ENCODE data around the gene DSCAM.
A peak's percentile ranks its signal among the peaks of the same experiment; 100 is the strongest.

DSCAM gene

GRCh38 chr21:40839521-40839920, 7.4 kb downstream of the DSCAM start:
- no peak for DNase-seq

DNA sequence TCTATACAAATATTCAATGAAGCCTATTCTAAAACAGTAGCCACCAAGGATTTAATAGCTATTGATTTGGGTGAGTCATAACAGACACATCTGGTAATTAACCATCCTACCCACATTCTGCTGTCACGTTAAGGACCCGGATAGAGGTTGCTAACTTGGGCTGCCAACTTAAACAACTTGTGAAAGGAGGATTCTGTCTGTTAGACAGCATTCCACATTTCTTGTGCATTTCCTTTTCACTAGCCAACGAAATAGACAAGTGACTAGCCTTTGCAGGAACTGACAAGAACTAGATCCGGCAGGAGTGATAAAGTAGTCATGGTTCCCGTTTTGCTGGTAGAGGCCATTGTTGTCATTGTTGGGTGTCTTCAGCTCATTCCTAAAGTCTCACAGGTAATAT, 9.5 kb downstream of the DSCAM start:
- no peak for DNase-seq

GRCh38 chr21:40835184-40835694, 11.7 kb downstream of the DSCAM start:
- DNase-seq = no peak

DNA sequence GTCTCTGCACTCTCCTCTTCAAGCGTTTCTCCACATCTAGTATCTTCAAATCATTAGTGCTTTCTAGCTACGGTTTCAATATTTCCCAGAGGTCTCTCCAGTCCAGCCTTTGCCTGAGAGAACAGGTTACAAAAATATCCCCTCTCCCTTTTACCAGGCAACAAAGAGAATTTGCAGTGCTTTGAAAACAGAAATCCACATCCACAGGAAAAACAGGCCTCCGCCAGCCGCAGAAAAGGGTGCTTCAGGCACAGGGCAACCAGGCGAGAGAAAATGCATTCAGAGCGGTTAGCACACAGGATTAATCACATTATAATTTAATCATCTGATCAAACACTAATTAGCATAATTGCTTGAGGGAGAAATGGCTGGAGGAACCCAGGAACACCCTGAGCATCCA, 13.8 kb downstream of the DSCAM start:
- DNase-seq = no peak

DNA sequence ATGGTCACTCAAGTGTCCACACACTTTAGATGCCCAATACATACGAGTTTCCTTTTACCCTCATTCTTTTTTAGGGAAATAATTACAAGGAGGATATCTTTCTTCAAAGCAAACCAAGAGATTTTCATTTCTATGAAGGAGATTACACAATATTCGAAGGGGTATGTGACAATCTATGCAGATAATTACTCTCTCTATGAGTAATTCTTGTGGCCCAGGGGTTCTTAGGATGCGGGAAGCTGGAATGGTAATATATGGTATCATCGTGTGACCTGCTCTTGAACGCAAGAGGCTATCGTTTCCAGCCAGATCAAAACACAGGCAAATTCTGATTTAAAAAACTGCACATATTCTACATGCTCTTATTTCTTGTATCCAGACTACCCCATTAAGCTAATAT, 14.6 kb downstream of the DSCAM start:
- no peak for DNase-seq

DNA sequence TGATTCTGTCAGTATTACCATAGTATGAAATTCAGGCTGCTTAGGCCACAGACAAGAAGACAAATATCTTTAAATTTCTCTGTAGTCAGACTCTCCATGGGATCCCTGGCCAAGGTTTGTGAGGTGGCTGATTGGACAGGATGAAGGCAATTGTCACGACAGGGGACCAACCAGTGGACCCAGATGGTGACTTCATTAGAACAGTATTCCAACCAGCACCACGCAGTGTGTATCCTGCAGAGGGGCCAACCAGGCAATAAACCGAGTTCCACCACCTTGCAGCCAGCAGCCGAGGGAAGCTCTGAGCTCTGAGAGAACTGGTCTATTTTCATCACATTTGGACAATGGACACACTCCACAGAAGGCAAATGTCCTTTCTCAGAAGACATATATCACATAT, 16.1 kb downstream of the DSCAM start:
- no peak for DNase-seq

DNA sequence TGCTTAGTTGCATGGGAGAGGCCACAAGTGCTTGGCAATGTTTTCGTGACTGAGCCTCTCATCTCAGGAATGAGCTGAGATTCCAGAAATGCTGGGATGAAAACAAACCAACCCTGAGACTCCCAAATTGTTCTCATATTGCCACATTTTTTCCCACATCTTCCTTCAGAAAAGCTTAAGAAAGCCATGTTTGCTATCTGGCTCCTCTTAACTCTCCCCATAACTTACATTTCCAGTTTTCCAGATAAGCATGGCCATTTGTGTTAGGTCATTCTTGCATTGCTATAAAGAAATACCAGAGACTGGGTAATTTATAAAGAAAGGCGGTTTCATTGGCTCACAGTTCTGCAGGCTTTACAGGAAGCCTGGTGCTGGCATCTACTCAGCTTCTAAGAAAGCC, 17.2 kb downstream of the DSCAM start:
- no peak for DNase-seq

GRCh38 chr21:40829308-40829707, 17.6 kb downstream of the DSCAM start:
- DNase-seq = no peak

GRCh38 chr21:40827509-40827908, 19.4 kb downstream of the DSCAM start:
- no peak for DNase-seq

- DNase-seq = no peak
Observed at GRCh38 chr21:40819071-40819900, 27.7 kb downstream of the DSCAM start.

DNA sequence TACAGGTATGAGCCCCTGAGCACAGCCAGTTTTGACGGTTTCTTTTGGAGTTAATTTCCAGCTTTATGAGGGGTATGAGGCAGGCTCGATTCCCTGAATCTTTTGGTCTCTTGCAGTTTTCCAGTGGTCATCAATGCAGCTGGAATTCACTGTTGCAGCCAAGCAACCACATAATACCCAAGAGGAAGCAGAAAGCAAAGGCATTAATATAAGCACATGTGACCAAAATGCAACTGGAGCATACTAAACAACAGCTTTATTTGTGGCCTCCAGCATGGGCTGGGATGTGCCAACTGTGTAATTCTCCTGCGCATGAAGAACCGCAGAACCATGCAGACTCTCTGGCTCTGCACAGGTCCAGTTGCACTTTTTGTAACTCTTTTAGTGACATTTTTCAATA, 33.0 kb downstream of the DSCAM start:
- DNase-seq = no peak

DNA sequence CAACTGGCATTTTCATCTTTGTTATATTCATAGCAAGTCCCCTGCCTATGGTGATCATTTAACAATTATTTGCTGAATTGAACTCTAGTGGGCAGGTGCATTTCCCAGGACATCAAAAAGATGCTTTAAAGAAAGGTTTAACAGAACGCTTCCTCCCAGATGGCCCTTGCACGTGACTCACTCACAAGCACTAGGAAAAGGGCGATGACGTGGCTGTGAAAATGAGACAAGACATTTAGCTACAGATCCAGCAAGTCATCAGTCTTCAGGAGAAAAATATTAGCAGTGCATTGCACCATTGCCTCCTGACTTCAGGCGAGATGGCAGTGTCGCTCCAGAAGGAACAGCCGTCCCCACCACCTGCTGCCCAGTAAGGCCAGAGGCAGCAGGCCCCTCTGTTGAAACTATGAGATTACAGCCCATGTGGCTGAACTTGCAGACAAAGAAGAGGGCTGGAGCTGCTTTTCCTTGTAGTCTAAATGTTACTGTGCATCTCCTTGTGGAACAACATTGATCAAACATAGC, 37.2 kb downstream of the DSCAM start:
- DNase-seq = no peak

GRCh38 chr21:40803101-40803500, 43.9 kb downstream of the DSCAM start:
- DNase-seq = no peak

DNA sequence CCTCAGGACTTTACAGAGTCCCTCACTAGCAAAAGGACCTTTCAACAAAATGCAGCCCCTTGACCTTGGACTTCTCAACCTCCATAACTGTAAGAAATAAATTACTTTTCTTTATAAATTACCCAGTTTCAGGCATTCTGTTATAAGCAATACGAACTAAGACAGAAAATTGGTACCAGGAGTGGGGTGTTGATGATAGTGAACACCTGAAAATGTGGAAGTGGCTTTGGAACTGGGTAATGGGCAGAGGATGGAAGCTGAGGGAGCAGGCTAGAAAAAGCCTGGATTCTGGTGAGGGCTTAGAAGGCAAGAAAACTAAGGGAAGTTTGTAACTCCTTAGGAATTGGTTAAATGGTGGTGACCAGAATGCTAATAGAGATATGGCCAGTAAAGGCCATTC, 46.8 kb downstream of the DSCAM start:
- no peak for DNase-seq

GRCh38 chr21:40797891-40798290, 49.1 kb downstream of the DSCAM start:
- DNase-seq = no peak

- no peak for DNase-seq
Observed at GRCh38 chr21:40797410-40797809, 49.5 kb downstream of the DSCAM start.

DNA sequence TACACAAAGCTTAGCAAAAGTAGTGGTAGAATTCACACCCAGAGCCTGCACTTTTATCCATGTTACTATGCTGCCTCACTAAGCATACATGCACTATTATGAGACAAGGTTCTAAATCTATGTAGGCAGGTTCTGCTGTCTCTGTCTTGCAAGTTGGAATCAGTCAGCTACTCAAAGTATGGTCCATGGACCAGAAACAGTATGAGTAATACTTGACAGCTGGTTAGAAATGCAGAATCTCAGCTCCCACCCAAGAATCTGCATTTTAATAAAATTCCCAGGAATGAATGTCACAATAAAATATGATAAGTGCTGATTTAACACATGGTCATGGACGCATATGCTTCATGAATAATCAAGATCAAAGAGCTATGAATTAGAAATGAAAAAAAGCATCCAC, 50.5 kb downstream of the DSCAM start:
- no peak for DNase-seq

DNA sequence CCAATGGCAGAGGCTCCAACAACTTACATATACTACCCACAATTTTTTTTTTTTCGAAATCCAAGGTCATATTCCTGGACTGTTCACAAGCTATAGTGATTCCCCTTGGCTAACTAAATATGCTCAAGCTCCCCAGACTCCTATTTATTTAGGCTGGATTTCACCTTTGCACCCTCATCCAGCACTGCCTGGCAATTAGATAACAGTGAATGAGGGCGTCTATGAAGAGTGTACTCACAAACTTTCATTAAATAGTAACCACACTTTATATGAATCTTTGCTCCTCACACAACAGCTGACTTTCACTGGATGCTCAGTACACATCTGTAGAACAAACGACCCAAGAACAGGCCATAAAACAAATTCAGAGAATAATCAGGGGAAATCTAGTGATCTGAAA, 51.6 kb downstream of the DSCAM start:
- no peak for DNase-seq

DNA sequence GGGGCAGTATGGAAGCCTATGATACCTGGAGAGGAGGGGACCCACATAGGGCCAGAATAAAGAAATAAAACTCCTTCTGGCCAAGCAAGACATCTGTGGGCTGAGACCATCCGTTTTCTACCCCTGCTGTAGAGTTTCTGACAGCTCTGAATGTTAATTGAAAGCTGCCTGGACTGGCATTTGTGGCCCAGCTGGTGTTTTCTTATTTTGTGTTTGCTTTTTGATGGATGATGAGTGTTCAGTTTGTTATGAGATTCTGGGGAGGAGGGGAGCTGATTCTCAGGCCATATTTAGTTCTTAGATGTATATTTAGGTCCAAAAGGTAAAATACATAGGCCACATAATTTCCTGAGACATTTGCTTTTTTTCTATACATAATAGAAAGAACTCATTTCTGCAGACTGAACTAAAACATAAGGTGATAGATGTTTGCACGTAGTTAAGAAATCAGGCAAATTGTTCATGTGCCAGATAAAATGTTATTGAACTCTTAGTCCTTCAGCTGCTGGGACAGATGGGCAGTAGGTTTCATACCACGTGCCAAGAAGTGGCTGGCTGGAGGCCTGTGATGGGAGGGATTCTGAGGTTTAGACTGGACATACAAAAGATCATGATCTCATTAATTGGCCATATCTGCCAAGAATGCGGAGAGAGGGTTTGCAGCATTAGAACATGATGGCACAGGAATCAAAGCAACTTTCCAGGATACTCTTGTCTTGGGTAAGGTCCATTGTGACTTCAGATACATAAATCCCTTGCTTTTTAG, 54.1 kb downstream of the DSCAM start:
- DNase-seq = peak; percentile 43

- DNase-seq = no peak
Observed at GRCh38 chr21:40788635-40789034, 58.3 kb downstream of the DSCAM start.

GRCh38 chr21:40783404-40783803, 63.6 kb downstream of the DSCAM start:
- no peak for DNase-seq

- no peak for DNase-seq
Observed at GRCh38 chr21:40770435-40771055, 76.4 kb downstream of the DSCAM start.

DNA sequence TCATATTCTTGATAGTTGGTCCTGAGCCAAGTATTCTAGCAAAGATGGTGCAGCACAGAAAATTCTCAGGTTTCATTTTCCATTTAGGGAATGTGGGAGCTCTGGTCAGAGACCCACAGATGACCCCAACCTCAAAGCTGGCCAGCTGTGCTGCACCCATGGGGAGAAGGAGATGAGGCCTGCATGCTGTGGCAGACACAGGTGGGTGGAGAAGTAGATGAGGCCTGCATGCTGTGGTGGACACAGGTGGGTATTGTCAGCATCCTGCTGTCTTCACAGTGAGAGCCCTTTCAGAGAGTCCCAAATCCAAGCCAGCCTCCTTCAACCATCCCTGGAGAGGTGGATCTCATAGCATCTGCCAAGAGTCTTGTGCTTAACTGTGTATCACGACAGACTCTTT, 77.7 kb downstream of the DSCAM start:
- no peak for DNase-seq

DNA sequence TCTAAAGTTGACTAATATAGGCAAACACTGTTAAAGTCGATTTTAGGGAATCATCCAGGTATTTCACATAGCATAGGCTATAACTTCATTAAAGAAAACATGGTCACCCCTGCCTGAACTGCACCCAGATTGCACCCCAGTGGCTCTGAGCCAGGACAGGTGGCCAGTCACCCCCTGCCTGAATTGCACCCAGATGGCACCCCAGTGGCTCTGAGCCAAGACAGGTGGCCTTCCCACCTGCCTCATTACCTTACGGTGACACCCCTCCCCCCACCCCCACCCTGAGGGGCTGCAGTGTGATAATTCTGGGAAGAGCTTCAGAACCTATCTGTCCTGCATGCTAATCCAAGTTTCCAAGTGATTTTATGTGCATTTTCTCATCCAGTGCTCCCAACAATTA, 78.9 kb downstream of the DSCAM start:
- DNase-seq = no peak
